K562 (cell line): ENCODE measurements around the gene BOC. TPM values are rescaled to one million over a fixed set of nuclear protein-coding genes. Genes with fewer than 3 reads are reported as not detected.

ENCODE experiments used
- ATAC-seq: fragments of 200-7000 bp; cut with Tn5 transposase; 3 replicates; pipeline ENCODE4 v1.9.1; 2020; ENCODE audit warnings: moderate library complexity
- BruUV-seq: library from RNA; stranded (reverse); fragments of 400-500 nt; replicated peaks from 2 replicates; lab custom pipeline; 2021; lab: Mats Ljungman, UMichigan
- CTCF ChIA-PET: fragments of 300-600 bp; formaldehyde crosslinking; extraction: SDS; loops from one replicate; lab custom pipeline; 2021; ENCODE audit warnings: low intra/inter-chr PET ratio; lab: Yijun Ruan, JAX
- POLR2A ChIA-PET: fragments of 300-600, 350-650 bp; sonication (Branson Sonifier 250); formaldehyde crosslinking; extraction: SDS; loops from one replicate; lab custom pipeline; 2021; ENCODE audit warnings: antibody characterized with exemption, inconsistent platforms; lab: Yijun Ruan, JAX
- DNase-seq, 4 experiments: peaks; one replicate each; pipeline versions ENCODE4 v3.0.0 to v3.0.0-alpha.2; 2011 to 2018; ENCODE audit warnings: low spot score in 3 of 4, mixed read lengths in 3 of 4; ENCODE audit errors: extremely low read depth in 1 of 4
- FAIRE-seq: peaks from 2 replicates; lab custom pipeline; 2011; peaks lifted over from hg19 to GRCh38; lab: Jason Lieb, UNC
- H2AFZ ChIP-seq: 2 replicates; pipeline ENCODE4 v1.6.0; 2011; ENCODE audit warnings: low read depth, low read length, control low read depth, inconsistent platforms
- H3K27ac ChIP-seq: fragments of 200-600 bp; 3 replicates; pipeline ENCODE4 v1.8.0; 2011; ENCODE audit warnings: low read depth, mild to moderate bottlenecking, control low read depth, inconsistent platforms, low read length, moderate library complexity, mixed read lengths; ENCODE audit errors: extremely low read depth
- H3K27me3 ChIP-seq, 2 experiments: fragments of 300-600 bp in 1 of 2; 2 replicates in 1 of 2; 3 replicates in 1 of 2; pipeline versions ENCODE4 v1.6.0 to v1.8.0; 2011; ENCODE audit warnings: inconsistent platforms in 2 of 2, low read length in 2 of 2, mild to moderate bottlenecking in 1 of 2, mixed read lengths in 1 of 2, moderate library complexity in 1 of 2; ENCODE audit not compliant: control insufficient read depth in 2 of 2, insufficient read depth in 2 of 2
- H3K36me3 ChIP-seq: fragments of 300-600 bp; 3 replicates; pipeline ENCODE4 v1.8.0; 2011; ENCODE audit warnings: mild to moderate bottlenecking, low read length, inconsistent platforms; ENCODE audit not compliant: control insufficient read depth, insufficient read depth
- H3K4me1 ChIP-seq, 2 experiments: fragments of 200-600 bp in 1 of 2; replicated peaks in 1 of 2; 2 replicates in 1 of 2; 3 replicates in 1 of 2; pipeline versions ENCODE4 v1.5.1 to v1.8.0; 2011; ENCODE audit warnings: inconsistent platforms in 2 of 2, low read length in 2 of 2, mild to moderate bottlenecking in 1 of 2, mixed read lengths in 1 of 2, moderate library complexity in 1 of 2; ENCODE audit not compliant: control insufficient read depth in 2 of 2, insufficient read depth in 2 of 2
- H3K4me2 ChIP-seq: 2 replicates; pipeline ENCODE4 v1.6.1; 2011; ENCODE audit warnings: low read length, control low read depth, inconsistent platforms, mixed read lengths; ENCODE audit not compliant: insufficient read depth
- H3K4me3 ChIP-seq: fragments of 200-600 bp; sonication (generic), shearing (Covaris generic); 2 replicates; pipeline ENCODE4 v1.5.1; 2016; ENCODE audit warnings: control low read depth, inconsistent platforms
- H3K79me2 ChIP-seq: fragments of 200-600 bp; 3 replicates; pipeline ENCODE4 v1.8.0; 2011; ENCODE audit warnings: low read length, inconsistent platforms; ENCODE audit not compliant: control insufficient read depth, insufficient read depth
- H3K9ac ChIP-seq, 2 experiments: 2 replicates each; pipeline versions ENCODE4 v1.6.0 to v1.6.1; 2011; ENCODE audit warnings: low read depth in 2 of 2, low read length in 2 of 2, control low read depth in 1 of 2, inconsistent platforms in 1 of 2, mild to moderate bottlenecking in 1 of 2, mixed read lengths in 1 of 2; ENCODE audit not compliant: insufficient read depth in 1 of 2
- H3K9me1 ChIP-seq: one replicate; pipeline ENCODE4 v1.6.0; 2011; ENCODE audit warnings: inconsistent platforms, mild to moderate bottlenecking, low read length, moderate library complexity; ENCODE audit not compliant: control insufficient read depth, insufficient read depth
- H3K9me3 ChIP-seq: replicated peaks from 2 replicates; pipeline ENCODE4 v1.5.1; 2011; ENCODE audit warnings: low read depth, low read length, inconsistent platforms; ENCODE audit not compliant: control insufficient read depth, insufficient read depth
- H4K20me1 ChIP-seq: replicated peaks from 2 replicates; pipeline ENCODE4 v1.6.1; 2011; ENCODE audit warnings: low read length, inconsistent platforms, mixed read lengths; ENCODE audit not compliant: control insufficient read depth, insufficient read depth
- CTCF ChIP-seq, 3 experiments: IDR thresholded peaks in 2 of 3; conservative IDR thresholded peaks in 1 of 3; 2 replicates each; pipeline ENCODE4 v1.5.1; 2011 to 2012; ENCODE audit warnings: low read length in 3 of 3, mild to moderate bottlenecking in 3 of 3, control low read depth in 2 of 3, improper control_type of control experiment in 1 of 3, inconsistent platforms in 1 of 3, low read depth in 1 of 3, mixed read lengths in 1 of 3, moderate library complexity in 1 of 3; ENCODE audit not compliant: insufficient read depth in 2 of 3
- HDAC6 ChIP-seq: IDR thresholded peaks from 2 replicates; pipeline ENCODE4 v1.6.1; 2012; ENCODE audit warnings: low read depth, mild to moderate bottlenecking, control low read depth, inconsistent platforms, low read length, moderate library complexity
- PHF8 ChIP-seq: fragments of 200-600 bp; sonication (generic); IDR thresholded peaks from 2 replicates; pipeline ENCODE4 v1.6.1; 2012; ENCODE audit warnings: mixed run types, mild to moderate bottlenecking, inconsistent platforms, low read length, moderate library complexity, borderline replicate concordance
- PURB ChIP-seq: sonication (generic); formaldehyde crosslinking; IDR thresholded peaks from 2 replicates; pipeline ENCODE4 v1.9.0; 2021; ENCODE audit warnings: low read depth, mild to moderate bottlenecking, missing genetic modification reagents
- TEAD2 ChIP-seq: fragments of 450-650 bp; IDR thresholded peaks from 2 replicates; pipeline ENCODE4 v1.6.1; 2016; ENCODE audit warnings: missing genetic modification characterization, control low read depth, missing compliant biosample characterization
- WGBS: fragments of 100-300 bp; shearing (Covaris generic); methylation state at CpG from one replicate; pipeline ENCODE4 v1.1.6; 2016; ENCODE audit warnings: low coverage, mixed read lengths; ENCODE audit not compliant: insufficient coverage; ENCODE audit errors: missing lambda C conversion rate; 5-methylcytosine and 5-hydroxymethylcytosine counted together
- in situ Hi-C: fragments of 300-500 bp; cut with MboI; formaldehyde crosslinking; loops from 4 replicates; pipeline ENCODE4 v1.15.0; 2018; ENCODE audit warnings: inconsistent platforms, mixed read lengths
- intact Hi-C: fragments of 100-400 bp; cut with micrococcal nuclease; formaldehyde crosslinking; loops from 2 replicates; pipeline ENCODE4 v1.14.2; 2022
- polyA plus RNA-seq, 8 experiments: library from polyadenylated mRNA; depleted of rRNA in 4 of 8; stranded (reverse) in 5 of 8; unstranded in 3 of 8; fragments of >200 nt; fragmentation: Nextera tagmentation in 2 of 8; fragmentation: Illumina TruSeq in 1 of 8; extraction: Ambion mirVana in 2 of 8; extraction: Trizol in 1 of 8; gene quantifications; 2 replicates each; pipeline versions ENCODE4 v1.2.1 to v1.2.3, GENCODE V29; 2011 to 2014; ENCODE audit warnings: inconsistent platforms in 1 of 8, missing spikeins in 1 of 8
- total RNA-seq, 7 experiments: library from RNA; depleted of rRNA in 6 of 7; stranded (reverse); fragments of >200 nt in 6 of 7; fragmentation: Illumina TruSeq in 2 of 7; extraction: Trizol in 2 of 7; gene quantifications; 2 replicates each; pipeline versions ENCODE4 v1.2.1 to v1.2.3, GENCODE V29; 2011 to 2021; ENCODE audit warnings: low replicate concordance in 1 of 7

The BOC gene
- total and polyA plus RNA-seq, 9 of the 15 experiments (the other 6 are each of a cell fraction or from before 2014, with no cell fraction given), result not detected

- TF ChIP-seq TEAD2 (tag) (no peak), HDAC6 (no peak)
Observed at GRCh38 chr3:113254171-113254947, 43.0 kb downstream of the BOC start (continued).

GRCh38 chr3:113255100-113255853 lies 43.9 kb downstream of the BOC start:
- peak; percentile 19 for FAIRE-seq
- Histone ChIP-seq H3K36me3 (no peaks in the 10 kb centered on the region), H3K9me1 (no peaks in the 10 kb centered on the region), H3K27me3 (peaks cover 0 to 13% of the 10 kb centered on the region in 2 experiments; a peak in 3 of 5 replicates), H3K4me1 (no peaks in the 10 kb centered on the region; a peak in 1 of 5 replicates), H4K20me1 (no peaks in the 10 kb centered on the region), H3K9ac (no peak overlapping the region), H3K4me2 (no peak overlapping the region), H2AFZ (no peak overlapping the region), H3K4me3 (no peak overlapping the region), H3K27ac (no peak overlapping the region), H3K9me3 (no peaks in the 10 kb centered on the region), H3K79me2 (no peaks in the 10 kb centered on the region)
- peak in 3 of 4 experiments; percentile 7 to 14 (median 10) for DNase-seq
- 0% methylated on average over 5 of the region's 7 CpGs for WGBS
- CTCF ChIA-PET, result no interaction called here
- intact Hi-C loops (no loop called here), in situ Hi-C loops (loop anchor here (25.0 kb wide), 1 partner anchor 618 kb away; the partner anchor contains the start of gene CCDC80)
- no TSS peak for BruUV-seq
- peak; percentile 69 for ATAC-seq
- POLR2A ChIA-PET, result interaction anchor here (1.2 kb wide), 1 partner anchor 27 kb away, joined by 4 read pairs; no protein-coding TSS in a partner anchor
- TF ChIP-seq CTCF (IDR thresholded peaks at IDR 0.05 in 2 of 3, conservative IDR thresholded peaks at IDR 0.05 in 1 of 3; ENCODE audit: insufficient read depth in 2 of 3, low read depth in 1 of 3, low read length in 3 of 3), result peak in 2 of 3 experiments; percentile 13 to 16; a peak in 1 of 6 replicates
- TF ChIP-seq PURB (CRISPR knock-in tag), result no peak
- no peak for TF ChIP-seq PHF8
- no peak for TF ChIP-seq TEAD2 (tag)
